SK-N-SH (cell line): ENCODE measurements around the gene GRM1. TPM values are rescaled to one million over a fixed set of nuclear protein-coding genes. Genes with fewer than 3 reads are reported as not detected.
A peak's percentile ranks its signal among the peaks of the same experiment; 100 is the strongest.

Experiments used
- CTCF ChIA-PET: fragments of 300-600, 350-600 bp; formaldehyde crosslinking; extraction: SDS; loops from one replicate; lab custom pipeline; 2021; lab: Yijun Ruan, JAX
- POLR2A ChIA-PET: fragments of 350-600 bp; sonication (Branson Sonifier 250); formaldehyde crosslinking; extraction: SDS; loops from one replicate; lab custom pipeline; 2020; ENCODE audit warnings: antibody characterized with exemption, inconsistent platforms; lab: Yijun Ruan, JAX
- DNase-seq: peaks from one replicate; pipeline ENCODE4 v3.0.0; 2012
- H2AFZ ChIP-seq: fragments of 200-600 bp; sonication (generic); 2 replicates; pipeline ENCODE4 v1.8.1; 2016; ENCODE audit warnings: antibody characterized with exemption, mild to moderate bottlenecking, low read depth
- H3F3A ChIP-seq: fragments of 200-600 bp; sonication (generic); replicated peaks from 2 replicates; pipeline ENCODE3; 2016; ENCODE audit warnings: antibody characterized with exemption, mild to moderate bottlenecking; ENCODE audit not compliant: insufficient read depth
- H3K27ac ChIP-seq, 2 experiments: fragments of 200-500 bp in 1 of 2; fragments of 200-600 bp in 1 of 2; sonication (Bioruptor generic) in 1 of 2; sonication (generic), shearing (Covaris generic) in 1 of 2; 2 replicates each; pipeline versions ENCODE4 v1.5.1 to v1.6.1; 2014 to 2016; ENCODE audit warnings: low read depth in 2 of 2, inconsistent platforms in 1 of 2, low read length in 1 of 2, mild to moderate bottlenecking in 1 of 2, mixed read lengths in 1 of 2
- H3K27me3 ChIP-seq: fragments of 200-600 bp; sonication (generic), shearing (Covaris generic); 2 replicates; pipeline ENCODE4 v1.6.1; 2016; ENCODE audit warnings: mixed run types; ENCODE audit not compliant: insufficient read depth
- H3K36me3 ChIP-seq, 2 experiments: fragments of 200-500 bp in 1 of 2; fragments of 200-600 bp in 1 of 2; sonication (Bioruptor generic) in 1 of 2; sonication (generic) in 1 of 2; replicated peaks in 1 of 2; 2 replicates each; pipeline versions ENCODE3 to v1.5.1; 2014 to 2016; ENCODE audit warnings: low read length in 1 of 2, mild to moderate bottlenecking in 1 of 2; ENCODE audit not compliant: insufficient read depth in 2 of 2, control insufficient read depth in 1 of 2
- H3K4me1 ChIP-seq, 2 experiments: fragments of 200-500 bp in 1 of 2; fragments of 200-600 bp in 1 of 2; sonication (Bioruptor generic) in 1 of 2; sonication (generic), shearing (Covaris generic) in 1 of 2; 2 replicates each; pipeline versions ENCODE4 v1.5.1 to v1.6.1; 2014 to 2016; ENCODE audit warnings: low read depth in 1 of 2, low read length in 1 of 2, mixed run types in 1 of 2; ENCODE audit not compliant: insufficient read depth in 2 of 2, control insufficient read depth in 1 of 2
- H3K4me2 ChIP-seq: fragments of 200-600 bp; sonication (generic), shearing (Covaris generic); 2 replicates; pipeline ENCODE4 v1.6.1; 2017; ENCODE audit warnings: mixed run types
- H3K4me3 ChIP-seq, 2 experiments: fragments of 200-500 bp in 1 of 2; fragments of 200-600 bp in 1 of 2; sonication (Bioruptor generic) in 1 of 2; sonication (generic), shearing (Covaris generic) in 1 of 2; 2 replicates each; pipeline versions ENCODE4 v1.5.1 to v1.8.1; 2014 to 2016; ENCODE audit warnings: low read depth in 2 of 2, inconsistent platforms in 1 of 2, low read length in 1 of 2, mild to moderate bottlenecking in 1 of 2, mixed read lengths in 1 of 2, moderate library complexity in 1 of 2
- H3K79me2 ChIP-seq: fragments of 200-600 bp; sonication (generic); 2 replicates; pipeline ENCODE4 v1.8.1; 2017; ENCODE audit warnings: mild to moderate bottlenecking; ENCODE audit not compliant: insufficient read depth
- H3K9ac ChIP-seq: fragments of 200-600 bp; sonication (generic); 2 replicates; pipeline ENCODE4 v1.6.1; 2017; ENCODE audit warnings: mixed run types
- H3K9me2 ChIP-seq: fragments of 200-600 bp; sonication (generic); 2 replicates; pipeline ENCODE4 v1.6.1; 2017; ENCODE audit warnings: mixed run types
- H3K9me3 ChIP-seq: fragments of 200-600 bp; sonication (generic); 2 replicates; pipeline ENCODE4 v1.6.1; 2017; ENCODE audit warnings: mixed run types, mild to moderate bottlenecking, moderate library complexity
- H4K20me1 ChIP-seq: fragments of 200-600 bp; sonication (generic); 2 replicates; pipeline ENCODE4 v1.6.1; 2017; ENCODE audit warnings: mild to moderate bottlenecking, mixed run types; ENCODE audit not compliant: insufficient read depth
- CHD2 ChIP-seq: fragments of 150-350 bp; IDR thresholded peaks from 2 replicates; pipeline ENCODE4 v1.6.1; 2018; ENCODE audit warnings: low read length; ENCODE audit not compliant: partially characterized antibody
- EP300 ChIP-seq, 2 experiments: IDR thresholded peaks; 2 replicates each; pipeline versions ENCODE4 v1.4.0 to v1.6.1; 2012; ENCODE audit warnings: borderline replicate concordance in 1 of 2, low read depth in 1 of 2, low read length in 1 of 2
- FOSL2 ChIP-seq: IDR thresholded peaks from 2 replicates; pipeline ENCODE4 v1.4.0; 2012; ENCODE audit warnings: low read depth, mild to moderate bottlenecking, moderate library complexity, borderline replicate concordance
- FOXJ3 ChIP-seq: sonication (generic); formaldehyde crosslinking; IDR thresholded peaks from 2 replicates; pipeline ENCODE4 v1.5.1; 2020; ENCODE audit warnings: mild to moderate bottlenecking, missing genetic modification reagents
- FOXM1 ChIP-seq: IDR thresholded peaks from 2 replicates; pipeline ENCODE4 v1.4.0; 2012; ENCODE audit warnings: low read depth, mild to moderate bottlenecking
- GABPA ChIP-seq: IDR thresholded peaks from 2 replicates; pipeline ENCODE4 v1.4.0; 2012; ENCODE audit warnings: low read depth, mild to moderate bottlenecking
- GATA2 ChIP-seq: sonication (generic); formaldehyde crosslinking; IDR thresholded peaks from 2 replicates; pipeline ENCODE4 v1.5.0; 2020; ENCODE audit warnings: mild to moderate bottlenecking, missing genetic modification reagents
- JUND ChIP-seq: IDR thresholded peaks from 2 replicates; pipeline ENCODE4 v1.4.0; 2012
- MEF2A ChIP-seq: IDR thresholded peaks from 2 replicates; pipeline ENCODE4 v1.4.0; 2012; ENCODE audit warnings: low read depth, borderline replicate concordance
- RAD21 ChIP-seq: IDR thresholded peaks from 2 replicates; pipeline ENCODE4 v1.6.1; 2012; ENCODE audit warnings: mild to moderate bottlenecking, low read length
- REST ChIP-seq: IDR thresholded peaks from 2 replicates; pipeline ENCODE4 v1.6.1; 2012; ENCODE audit warnings: mild to moderate bottlenecking, low read depth, low read length, moderate library complexity
- RFX5 ChIP-seq: IDR thresholded peaks from 2 replicates; pipeline ENCODE4 v1.6.1; 2012; ENCODE audit warnings: mild to moderate bottlenecking, improper control_type of control experiment, low read length
- TEAD4 ChIP-seq: IDR thresholded peaks from 2 replicates; pipeline ENCODE4 v1.4.0; 2012; ENCODE audit warnings: mild to moderate bottlenecking, borderline replicate concordance; ENCODE audit not compliant: insufficient read depth
- YY1 ChIP-seq: IDR thresholded peaks from 2 replicates; pipeline ENCODE4 v1.4.0; 2012; ENCODE audit warnings: low read depth, mild to moderate bottlenecking
- ZBTB33 ChIP-seq: IDR thresholded peaks from 2 replicates; pipeline ENCODE4 v1.4.0; 2012; ENCODE audit warnings: low read depth, borderline replicate concordance
- WGBS: methylation state at CpG from one replicate; pipeline ENCODE4 v1.1.6; 2017; ENCODE audit warnings: low lambda C conversion rate; 5-methylcytosine and 5-hydroxymethylcytosine counted together
- polyA plus RNA-seq, 3 experiments: library from polyadenylated mRNA; depleted of rRNA; stranded (reverse); fragments of >200 nt; gene quantifications; 2 replicates each; pipeline ENCODE4 v1.2.3, GENCODE V29; 2012

GRM1 gene
- polyA plus RNA-seq, 1 of the 3 experiments (the other 2 are of a cell fraction): 0.05 TPM

- whole genome bisulfite sequencing: 47% methylated on average over 3 of the region's 3 CpGs
- Histone ChIP-seq H4K20me1 (no peaks in the 10 kb centered on the region), H2AFZ (no peak overlapping the region), H3K36me3 (no peaks in the 10 kb centered on the region), H3F3A (no peaks in the 10 kb centered on the region), H3K4me1 (peaks cover 0 to 8% of the 10 kb centered on the region in 2 experiments; a peak in 2 of 4 replicates)
- DNase-seq: no peak
- TF ChIP-seq CHD2 (no peak), RFX5 (no peak), FOXJ3 (CRISPR knock-in tag) (no peak), TEAD4 (no peak), FOSL2 (no peak), REST (no peak), JUND (no peak), GATA2 (CRISPR knock-in tag) (no peak), MEF2A (no peak), YY1 (no peak), ZBTB33 (no peak), RAD21 (no peak), FOXM1 (no peak), GABPA (no peak), EP300 (IDR thresholded peaks at IDR 0.05; ENCODE audit: borderline replicate concordance in 1 of 2, low read depth in 1 of 2, low read length in 1 of 2) (no peak)
- TF ChIP-seq, all 33 proteins: peak for 0
- no peak overlapping the region for H3K4me2 ChIP-seq
- no peaks in the 10 kb centered on the region for H3K27me3 ChIP-seq
- no peak overlapping the region for H3K9ac ChIP-seq
- ChIA-PET POLR2A (no interaction called here), CTCF (no interaction called here)
- H3K9me2 ChIP-seq: no peaks in the 10 kb centered on the region
- H3K4me3 ChIP-seq: no peak overlapping the region
- H3K9me3 ChIP-seq: no peaks in the 10 kb centered on the region
- peak overlapping the region in 1 of 2 experiments; percentile 64; a peak in 2 of 4 replicates for H3K27ac ChIP-seq
- no peaks in the 10 kb centered on the region for H3K79me2 ChIP-seq
Observed at GRCh38 chr6:146300521-146300920, 271.7 kb downstream of the GRM1 start.
